ENCODE data around the gene PAX5.

The PAX5 gene

DNA sequence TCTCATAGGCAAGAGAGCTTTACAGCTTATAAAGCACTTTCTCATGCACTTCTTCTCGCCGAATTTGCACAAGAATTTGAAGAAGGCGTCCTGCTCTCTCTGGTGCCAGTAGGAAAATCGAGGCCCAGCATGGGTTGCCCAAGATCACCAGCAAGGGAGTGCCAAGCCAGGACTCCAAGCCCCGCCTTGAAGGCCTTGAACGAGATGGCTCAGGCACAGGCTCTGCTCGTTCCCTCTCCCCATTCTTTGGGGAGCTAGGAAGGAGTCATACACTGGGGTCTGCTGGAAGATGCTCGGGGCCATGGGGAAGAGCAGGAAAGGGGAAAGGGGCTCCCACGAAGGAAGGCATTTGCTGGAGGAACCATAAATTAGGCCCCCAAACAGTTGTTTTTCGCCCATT lies 46.7 kb downstream of the PAX5 start:
- no peak for DNase-seq (ENCODE audit: low spot score)

DNA sequence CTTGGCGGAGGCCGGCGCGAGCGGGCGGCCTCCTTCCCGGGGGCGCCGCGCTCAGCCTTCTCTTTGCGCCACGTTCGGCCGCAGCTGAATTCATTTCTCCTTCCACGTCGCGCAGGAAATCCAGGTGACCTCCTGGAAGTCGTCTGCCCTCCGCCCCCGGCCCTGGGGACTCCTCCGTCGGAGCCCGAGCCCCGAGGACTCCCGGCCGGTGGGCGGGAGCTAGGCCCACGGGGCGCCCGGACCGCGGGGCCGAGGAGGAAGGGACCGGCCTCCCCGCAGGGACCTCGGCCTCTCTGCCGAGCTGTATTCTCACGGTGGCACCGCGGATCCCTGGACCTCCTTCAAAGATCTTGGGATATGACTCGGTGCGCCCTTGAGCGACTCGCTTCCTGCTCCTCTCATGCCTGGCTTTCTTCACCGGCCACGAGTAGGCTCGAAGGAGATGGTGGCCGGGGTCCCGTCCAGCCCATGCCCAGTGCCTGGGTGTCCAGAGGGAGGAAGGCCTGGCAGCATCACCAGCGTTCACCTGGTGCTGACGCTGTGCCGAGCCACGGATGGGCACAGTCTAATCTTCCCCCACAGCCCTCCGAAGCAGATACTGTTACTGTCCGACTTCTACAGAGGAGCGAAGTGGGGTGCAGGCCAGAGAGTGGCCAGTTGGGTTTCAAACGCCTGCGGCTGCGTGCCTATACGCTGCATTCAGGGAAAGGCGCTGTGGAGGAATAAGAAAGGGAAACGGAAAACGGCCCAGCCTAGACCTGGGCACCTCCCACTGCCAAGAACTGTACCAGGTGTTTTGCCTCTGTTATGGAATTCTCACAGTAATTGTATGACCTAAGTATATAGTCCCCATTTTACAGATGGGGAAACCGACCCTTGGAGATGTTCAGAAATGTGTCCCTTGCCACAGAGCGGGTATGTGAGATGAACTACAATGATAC lies 47.3 kb downstream of the PAX5 start:
- DNase-seq (ENCODE audit: low spot score) = no peak

DNA sequence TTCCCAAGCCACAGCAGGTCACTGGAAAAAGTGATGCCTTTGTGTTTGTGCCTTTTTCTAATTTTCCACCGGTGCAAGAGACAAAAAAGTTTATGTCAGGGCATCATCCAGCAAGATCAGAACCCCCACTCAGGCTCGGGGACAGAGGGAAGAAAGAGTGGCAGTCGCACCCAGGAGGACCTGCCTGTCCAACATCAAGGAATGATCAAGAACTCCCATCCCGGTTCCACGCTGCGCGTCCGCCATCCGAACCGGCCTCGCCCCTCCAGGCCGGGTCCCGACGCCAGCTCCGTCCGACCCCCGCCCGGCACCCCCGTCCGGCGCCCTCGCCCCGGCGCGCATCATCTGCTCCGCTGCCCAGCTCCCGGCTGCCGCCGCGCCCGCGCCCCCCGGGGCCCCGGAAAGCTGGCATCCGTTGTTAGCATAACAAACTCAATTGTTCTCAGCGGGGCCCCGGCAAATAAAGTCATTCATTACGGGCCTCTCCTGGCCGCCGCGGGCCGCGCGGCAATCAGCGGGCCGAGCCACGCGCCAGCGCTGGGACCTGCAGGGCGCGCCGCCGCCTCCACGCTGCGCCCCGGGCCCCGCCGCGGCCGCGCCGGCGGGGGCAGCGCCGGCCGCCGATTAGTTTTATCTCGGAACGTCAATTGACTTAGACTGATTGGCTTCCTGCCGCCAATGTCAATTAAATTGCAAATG lies 48.1 kb downstream of the PAX5 start:
- no peak for DNase-seq (ENCODE audit: low spot score)

DNA sequence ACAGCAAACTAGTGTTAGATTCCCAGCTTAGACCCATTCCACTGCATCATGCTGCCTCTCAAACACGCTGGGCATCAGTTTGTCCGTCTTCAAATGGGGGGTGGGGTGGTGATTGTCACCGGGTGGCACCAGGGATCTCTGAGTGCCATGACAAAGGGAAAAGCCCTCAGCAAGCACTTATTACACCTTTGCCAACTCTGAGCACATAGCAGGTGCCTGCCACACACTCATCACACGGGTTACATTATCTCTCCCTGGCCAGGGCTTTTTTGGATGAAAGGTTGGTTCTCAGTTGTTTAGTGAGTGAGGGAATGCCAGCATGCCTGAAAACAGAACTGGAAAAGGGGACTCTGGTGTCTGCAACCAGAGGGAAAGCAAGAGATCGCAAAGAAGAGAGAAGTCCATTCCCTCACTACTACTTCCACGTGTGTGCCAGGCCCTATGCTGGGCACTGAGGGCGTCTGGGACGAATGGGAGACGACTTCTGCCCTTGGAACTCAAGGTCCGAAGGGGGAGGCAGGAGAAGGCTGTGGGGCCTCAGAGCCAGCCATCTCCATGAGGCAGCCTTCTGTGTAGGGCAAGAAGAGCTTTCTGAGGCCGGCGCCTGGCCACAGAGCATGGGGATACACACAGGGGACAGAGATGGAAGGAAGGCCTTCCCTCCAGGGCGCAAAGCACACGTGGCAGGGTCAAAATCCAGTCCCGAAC lies 48.9 kb downstream of the PAX5 start:
- DNase-seq (ENCODE audit: low spot score) = no peak

- no peak for DNase-seq (ENCODE audit: low spot score)
These were observed 53.7 kb downstream of the PAX5 start for GRCh38 chr9:36980148-36980974.

DNA sequence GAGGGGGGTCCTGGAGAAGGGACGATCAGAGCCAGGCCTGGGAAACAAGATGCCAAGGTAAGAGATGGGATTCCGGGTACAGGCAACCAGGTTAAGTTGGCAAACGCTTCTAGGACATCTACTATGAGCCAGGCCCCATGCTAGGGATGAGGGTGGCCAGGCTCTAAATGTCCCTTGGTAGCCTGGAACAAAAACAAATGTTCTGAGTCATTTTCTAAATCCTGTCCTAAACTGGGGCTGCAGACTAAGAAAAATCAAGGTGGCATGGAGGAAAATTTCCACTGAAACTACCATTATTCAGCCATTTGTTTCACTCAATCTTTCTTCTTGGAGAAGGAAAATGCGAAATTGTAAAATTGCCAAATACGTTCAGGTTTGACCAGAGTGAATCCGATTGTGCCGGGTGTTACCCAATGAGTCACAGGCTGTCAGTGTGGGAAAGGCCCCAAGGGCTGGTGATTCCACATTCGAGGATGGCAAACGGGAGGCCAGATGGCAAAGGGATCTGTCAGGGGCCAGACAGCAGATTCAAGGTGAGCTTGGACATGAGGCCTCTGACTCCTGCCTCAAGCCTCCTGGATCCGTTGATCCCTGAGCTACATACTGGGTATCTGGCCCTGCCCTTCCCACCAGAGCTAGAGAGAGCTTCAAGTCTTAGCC lies 57.6 kb downstream of the PAX5 start:
- DNase-seq (ENCODE audit: low spot score) = no peak

DNA sequence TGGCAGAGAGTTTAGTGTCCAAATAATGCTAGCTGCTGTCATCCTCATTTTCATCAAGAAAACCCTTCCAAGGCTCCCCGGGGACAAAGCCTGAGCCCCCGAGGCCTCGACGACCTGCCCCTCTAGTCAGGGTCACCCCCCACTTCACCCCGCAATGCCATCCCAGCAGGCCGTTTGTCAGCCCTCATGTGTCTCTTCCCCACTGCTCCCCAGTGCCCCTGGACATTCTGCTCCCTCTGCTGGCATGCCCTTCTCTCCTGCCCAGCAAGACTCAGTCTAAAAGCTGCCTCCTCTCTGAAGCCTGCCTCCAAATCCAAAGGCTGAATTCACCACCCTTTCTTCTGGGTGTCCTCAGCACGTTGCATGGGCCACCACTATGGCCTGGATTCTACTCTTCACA lies 59.3 kb downstream of the PAX5 start:
- DNase-seq (ENCODE audit: low spot score) = no peak

DNA sequence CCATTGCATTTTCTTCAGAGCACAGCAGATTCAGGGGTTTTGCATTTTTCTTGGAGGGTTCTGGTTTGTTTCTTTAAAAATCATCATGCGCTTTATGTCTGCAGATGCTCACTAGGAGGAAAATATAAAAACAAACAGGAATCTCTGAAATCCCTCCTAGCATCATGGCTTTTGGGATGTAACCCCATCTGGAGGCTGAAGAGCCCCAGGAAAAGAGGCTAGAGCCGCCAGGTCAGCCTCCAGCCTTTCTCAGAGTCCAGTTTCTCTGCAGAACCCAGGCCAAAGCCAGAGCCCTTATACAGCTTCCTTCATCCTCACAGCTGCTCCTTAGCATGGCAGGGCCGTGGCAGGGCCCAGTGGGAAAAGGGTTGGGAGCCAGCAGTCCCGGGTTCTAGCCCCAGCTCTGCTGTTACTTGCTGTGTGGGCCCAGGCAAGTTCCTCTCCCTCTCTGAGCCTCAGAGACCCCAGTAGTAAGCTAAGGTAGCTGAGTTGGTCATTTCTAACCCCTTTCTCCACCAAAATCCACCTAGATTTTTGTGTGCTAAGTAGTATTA lies 62.1 kb downstream of the PAX5 start:
- DNase-seq (ENCODE audit: low spot score) = no peak

DNA sequence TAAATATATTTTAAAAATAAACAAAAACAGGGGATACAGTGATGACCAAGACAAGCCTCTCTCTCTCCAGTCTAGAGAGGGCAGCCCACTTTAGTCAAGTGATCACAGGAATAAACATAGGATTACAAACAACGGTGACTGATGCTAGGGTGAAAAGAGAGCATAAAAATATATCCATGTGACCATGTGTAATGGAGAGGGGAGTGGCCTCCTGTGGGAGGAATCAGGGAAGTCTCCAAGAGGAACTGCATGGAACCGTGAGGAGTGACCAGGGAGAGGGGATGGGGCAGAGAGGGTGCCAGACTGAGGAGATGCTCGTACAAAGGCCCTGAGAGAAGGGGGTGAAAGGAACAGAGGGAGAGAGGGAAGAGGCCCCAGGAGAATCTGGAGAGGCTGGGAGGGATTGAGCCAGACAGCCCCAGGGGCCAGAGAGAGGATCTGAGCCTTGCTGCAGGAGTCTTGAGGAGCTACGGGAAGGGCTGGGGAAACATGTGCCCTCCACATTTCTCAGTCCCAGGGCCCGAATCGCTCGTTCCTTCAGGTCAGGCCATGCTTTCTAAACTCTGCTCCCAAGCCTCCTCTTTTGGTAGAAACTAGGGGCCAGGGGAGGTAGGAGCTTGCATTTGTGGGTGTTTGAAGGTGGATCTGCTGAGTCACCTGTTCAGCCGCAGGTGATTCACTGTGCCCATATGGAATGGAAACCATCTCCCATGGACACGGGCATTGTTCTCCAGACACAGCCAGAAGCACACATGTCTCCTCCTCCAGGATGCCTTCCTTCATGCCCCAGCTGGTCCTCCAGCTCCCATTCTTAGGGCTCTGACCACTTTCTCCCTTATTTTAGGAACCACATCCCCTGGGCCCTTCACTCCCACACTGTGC lies 63.8 kb downstream of the PAX5 start:
- no peak for DNase-seq (ENCODE audit: low spot score)

- DNase-seq (ENCODE audit: low spot score) = no peak
These were observed 64.8 kb downstream of the PAX5 start for GRCh38 chr9:36969216-36969771.

GRCh38 chr9:36968574-36969215 lies 65.4 kb downstream of the PAX5 start:
- DNase-seq (ENCODE audit: low spot score) = no peak

GRCh38 chr9:36967997-36968396 lies 66.1 kb downstream of the PAX5 start:
- DNase-seq (ENCODE audit: low spot score) = no peak

- DNase-seq (ENCODE audit: low spot score) = no peak
These were observed 67.5 kb downstream of the PAX5 start for GRCh38 chr9:36966371-36967097.

- DNase-seq (ENCODE audit: low spot score) = no peak
These were observed 69.3 kb downstream of the PAX5 start for GRCh38 chr9:36964791-36965190.

GRCh38 chr9:36963346-36963745 lies 70.7 kb downstream of the PAX5 start:
- DNase-seq (ENCODE audit: low spot score) = no peak

DNA sequence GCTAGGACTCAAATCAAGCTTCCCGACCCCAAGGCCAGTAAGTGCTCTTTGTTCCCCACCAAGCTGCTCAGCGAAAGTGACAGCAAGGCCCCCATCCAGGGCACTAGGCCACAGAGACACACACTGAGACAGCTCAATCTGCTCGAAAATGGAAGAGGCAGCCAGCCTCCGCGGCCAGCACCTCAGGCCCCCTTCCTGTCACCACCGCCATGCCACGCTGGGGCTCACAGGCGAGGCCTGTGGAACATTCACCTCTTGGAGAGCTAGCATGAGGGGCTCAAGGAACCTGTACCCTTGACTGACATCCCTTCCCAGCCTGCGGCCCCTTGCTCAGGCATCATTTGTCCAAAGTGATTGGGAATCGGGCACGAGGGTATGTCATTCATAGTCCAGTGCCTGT lies 71.4 kb downstream of the PAX5 start:
- no peak for DNase-seq (ENCODE audit: low spot score)

- no peak for DNase-seq (ENCODE audit: low spot score)
These were observed 72.3 kb downstream of the PAX5 start for GRCh38 chr9:36961561-36962325.

DNA sequence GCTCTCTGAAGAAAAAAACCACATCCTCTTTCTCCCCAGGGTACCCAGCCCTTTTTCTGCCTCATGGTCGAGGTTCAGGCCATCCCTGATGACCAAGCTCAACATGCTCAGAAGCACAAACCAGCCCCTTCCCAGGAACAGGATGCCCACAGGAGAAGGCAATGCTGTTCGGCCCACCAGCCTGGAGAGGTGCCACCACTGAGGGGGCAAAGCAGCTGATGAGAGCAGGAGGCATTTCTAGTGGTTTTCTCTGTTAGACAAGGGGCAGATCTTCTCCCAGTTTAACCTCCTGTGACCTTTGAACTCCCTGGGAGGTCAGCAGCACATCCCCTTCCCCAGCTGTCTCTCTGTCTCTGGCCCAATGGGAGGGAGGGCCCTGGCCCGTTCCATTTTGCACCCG lies 73.0 kb downstream of the PAX5 start:
- no peak for DNase-seq (ENCODE audit: low spot score)

Data from CD4-positive, alpha-beta T cell treated with Interleukin-6 at 100 ng/mL for 8 hours (primary cell).